Measurements from ENCODE around the gene OST4.
"Not testable (repeated sequence)": the region's sequence is repeated elsewhere in the genome, so short reads cannot be mapped to it uniquely, and the experiment has no call there.

Gene OST4
- 71.4 to 89.3 reads per million in 2 experiments for total RNA-seq

- DNase-seq (ENCODE audit: low read depth), result peak; percentile 79
Observed at GRCh38 chr2:27071277-27071989, at the start of gene OST4. Gene OST4, minus strand, starts transcription at chr2:27071654.

GRCh38 chr2:27119330-27119670, 47.8 kb upstream of the OST4 start:
- DNase-seq (ENCODE audit: low read depth), result not testable (repeated sequence)

DNA sequence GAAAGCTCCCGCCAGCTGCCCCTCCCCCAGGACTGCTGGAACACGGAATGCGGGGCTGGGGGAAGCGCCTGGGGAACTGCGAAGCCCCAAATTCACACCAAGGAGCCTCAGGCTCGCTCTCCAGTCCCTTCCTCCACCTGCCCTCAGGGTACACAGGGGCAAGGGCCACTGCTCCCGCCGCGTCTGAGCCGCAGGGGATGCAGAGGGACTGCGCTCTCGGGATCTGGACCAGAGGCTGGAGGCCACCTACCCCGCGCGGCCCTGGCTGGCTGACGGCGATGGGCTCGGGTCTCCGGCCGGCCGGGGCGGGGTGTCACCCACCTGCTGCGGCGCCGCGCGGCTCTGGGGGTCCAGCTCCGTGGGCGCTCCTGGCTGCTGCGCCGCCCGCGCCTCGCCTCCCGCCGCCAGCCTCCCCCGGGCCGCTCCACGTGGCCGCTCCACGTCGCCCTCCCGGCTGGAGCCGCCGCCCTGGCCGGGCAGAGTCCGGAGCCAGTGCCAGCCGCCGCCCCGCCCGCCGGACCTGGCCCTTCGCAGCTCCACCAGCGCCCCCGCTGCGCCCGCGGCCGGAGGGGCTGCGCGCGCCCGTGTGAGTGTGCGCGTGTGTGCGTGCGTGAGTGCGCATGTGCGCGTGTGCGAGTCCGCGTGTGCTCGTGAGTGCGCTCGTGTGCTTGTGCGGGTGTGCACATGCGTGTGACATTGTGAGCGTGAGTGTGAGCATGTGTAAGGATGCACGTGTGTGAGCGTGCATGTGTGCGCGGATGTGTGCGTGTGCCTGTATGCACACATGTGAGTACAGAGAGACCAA, 47.3 kb upstream of the OST4 start, which contains the start of gene CGREF1:
Gene CGREF1 (minus strand): TSS at position 604 of the 805 bp plus-strand sequence. CDS start 14,762 bp downstream, outside the sequence.
- DNase-seq (ENCODE audit: low read depth), result no peak

DNA sequence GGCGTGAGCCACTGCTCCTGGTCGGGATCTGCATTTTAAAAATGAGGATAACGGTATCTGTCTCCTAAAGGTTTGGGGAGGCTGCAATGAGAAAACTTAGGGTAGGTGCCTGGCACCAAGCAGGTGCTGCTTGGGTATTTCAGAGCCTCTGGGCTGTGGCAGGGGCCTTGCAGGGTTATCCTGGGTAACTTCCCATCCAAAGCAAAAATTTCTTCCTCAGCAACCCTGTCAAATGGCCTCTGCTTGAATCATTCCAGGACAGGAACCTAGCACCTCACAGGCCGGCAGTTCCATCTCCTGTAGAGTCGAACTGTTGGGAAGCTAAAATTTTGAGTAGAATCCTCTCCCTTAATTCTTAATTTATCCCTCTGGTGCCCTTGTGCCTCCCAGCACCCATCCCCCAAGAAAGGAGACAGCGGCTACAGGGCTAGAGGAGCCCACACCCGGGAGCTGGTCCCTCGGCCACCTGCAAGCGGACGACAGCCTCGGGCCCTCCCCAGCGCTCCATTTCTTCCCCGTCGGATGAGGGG, 46.6 kb upstream of the OST4 start:
- DNase-seq (ENCODE audit: low read depth), result no peak

GRCh38 chr2:27115519-27115918, 44.1 kb upstream of the OST4 start:
- no peak for DNase-seq (ENCODE audit: low read depth)

- DNase-seq (ENCODE audit: low read depth), result not testable (repeated sequence)
Observed at GRCh38 chr2:27111392-27112078, 40.1 kb upstream of the OST4 start.

- not testable (repeated sequence) for DNase-seq (ENCODE audit: low read depth)
Observed at GRCh38 chr2:27110603-27111352, 39.3 kb upstream of the OST4 start.

DNA sequence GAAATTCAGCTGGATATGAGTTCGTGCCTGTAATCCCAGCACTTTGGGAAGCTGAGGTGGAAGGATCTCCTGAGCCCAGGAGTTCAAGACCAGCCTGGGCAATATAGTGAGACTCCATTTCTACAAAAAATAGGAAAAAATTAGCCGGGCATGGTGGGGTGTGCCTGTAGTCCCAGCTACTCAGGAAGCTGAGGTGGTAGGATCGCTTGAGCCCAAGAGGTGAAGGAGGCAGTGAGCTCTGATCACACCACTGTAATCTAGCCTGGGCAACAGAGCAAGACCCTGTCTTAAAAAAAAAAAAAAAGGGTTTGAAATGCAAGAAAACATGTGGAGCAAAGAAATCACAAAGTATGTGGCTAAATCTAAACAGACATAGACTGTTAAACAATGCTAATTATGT, 37.6 kb upstream of the OST4 start:
- DNase-seq (ENCODE audit: low read depth), result no peak

DNA sequence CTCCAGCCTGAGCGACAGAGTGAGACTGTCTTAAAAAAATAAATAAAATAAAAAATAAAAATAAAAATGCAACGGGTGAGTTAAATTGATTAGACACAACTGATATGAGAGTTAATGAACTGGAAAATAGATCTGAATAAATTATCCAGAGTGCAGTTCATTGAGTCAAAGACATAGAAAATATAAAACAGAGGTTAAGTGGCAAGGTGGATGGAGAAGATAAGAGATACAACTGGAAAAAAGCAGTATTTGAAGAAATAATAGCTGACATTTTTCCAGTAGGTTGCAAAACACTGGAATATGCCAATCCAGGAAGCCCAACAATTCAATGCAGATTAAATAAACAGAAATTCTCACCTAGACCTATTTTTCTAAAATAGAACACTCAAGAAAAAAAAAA, 36.8 kb upstream of the OST4 start:
- DNase-seq (ENCODE audit: low read depth), result no peak

GRCh38 chr2:27105981-27106380, 34.5 kb upstream of the OST4 start:
- DNase-seq (ENCODE audit: low read depth), result no peak

GRCh38 chr2:27102329-27102728, 30.9 kb upstream of the OST4 start:
- no peak for DNase-seq (ENCODE audit: low read depth)

GRCh38 chr2:27100036-27100435, 28.6 kb upstream of the OST4 start:
- DNase-seq (ENCODE audit: low read depth), result no peak

GRCh38 chr2:27099334-27099955, 28.0 kb upstream of the OST4 start:
- no peak for DNase-seq (ENCODE audit: low read depth)

DNA sequence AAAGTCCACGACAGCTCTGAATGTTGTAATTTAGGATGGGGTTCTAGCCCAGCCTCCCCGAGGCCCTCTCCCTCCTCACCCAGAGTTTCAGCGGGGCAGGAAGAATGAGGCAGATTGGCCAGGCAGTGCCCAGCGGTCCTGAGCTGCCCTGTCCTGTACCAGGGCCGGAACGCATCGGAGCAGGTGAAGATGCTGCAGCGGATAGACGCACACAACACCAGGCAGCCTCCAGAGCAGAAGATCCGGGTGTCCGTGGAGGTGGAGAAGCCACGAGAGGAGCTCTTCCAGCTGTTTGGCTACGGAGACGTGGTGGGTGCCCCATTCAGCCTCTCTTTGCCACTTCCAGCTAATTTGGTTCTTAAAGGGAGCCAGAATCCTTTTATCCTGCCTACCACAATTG, 25.9 kb upstream of the OST4 start:
- DNase-seq (ENCODE audit: low read depth), result no peak

GRCh38 chr2:27096748-27097297, 25.4 kb upstream of the OST4 start:
- no peak for DNase-seq (ENCODE audit: low read depth)

DNA sequence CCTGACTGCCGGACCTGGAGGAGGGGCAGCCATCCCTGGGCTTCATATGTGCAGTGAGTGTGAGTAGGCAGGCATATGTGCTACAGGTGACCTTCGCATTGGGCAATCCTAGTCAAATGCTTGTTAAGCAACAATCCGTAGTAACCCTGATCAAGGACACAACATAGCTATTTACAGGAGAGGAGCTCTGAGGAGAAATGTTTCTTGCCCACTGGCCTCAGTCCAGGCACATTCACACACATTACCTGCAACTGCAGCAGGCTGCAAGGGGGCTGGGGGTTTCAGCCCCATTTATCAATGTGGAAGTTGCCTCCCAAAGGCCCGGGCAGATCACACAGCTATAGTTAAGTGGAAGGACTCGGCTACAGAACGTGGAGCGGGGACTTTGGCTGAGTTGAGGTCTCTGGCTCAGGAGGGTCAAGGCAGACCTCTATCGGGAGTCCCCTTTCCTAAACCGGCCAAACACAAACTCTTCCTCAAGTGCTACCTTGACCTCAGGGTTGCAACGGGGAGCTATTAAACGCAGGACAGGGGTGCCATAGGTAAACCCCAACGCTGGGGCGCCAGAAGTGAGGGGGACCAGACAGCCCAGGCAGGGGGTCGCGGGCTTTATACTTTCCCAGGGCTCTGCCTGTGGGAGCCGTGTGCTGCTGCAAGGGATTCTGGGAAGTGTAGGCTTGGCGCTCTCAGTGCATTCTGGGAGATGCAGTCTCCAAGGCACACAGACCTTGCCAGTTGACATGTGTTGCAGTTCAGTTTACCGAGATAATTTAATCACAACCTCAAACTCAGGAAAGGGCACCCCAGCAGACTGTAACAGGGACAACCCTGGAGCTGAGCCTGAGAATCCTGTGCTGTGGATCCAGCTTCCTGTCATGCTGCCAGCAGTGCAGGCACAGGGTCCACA, 24.5 kb upstream of the OST4 start:
- DNase-seq (ENCODE audit: low read depth), result no peak

GRCh38 chr2:27095427-27095744, 23.9 kb upstream of the OST4 start:
- no peak for DNase-seq (ENCODE audit: low read depth)

DNA sequence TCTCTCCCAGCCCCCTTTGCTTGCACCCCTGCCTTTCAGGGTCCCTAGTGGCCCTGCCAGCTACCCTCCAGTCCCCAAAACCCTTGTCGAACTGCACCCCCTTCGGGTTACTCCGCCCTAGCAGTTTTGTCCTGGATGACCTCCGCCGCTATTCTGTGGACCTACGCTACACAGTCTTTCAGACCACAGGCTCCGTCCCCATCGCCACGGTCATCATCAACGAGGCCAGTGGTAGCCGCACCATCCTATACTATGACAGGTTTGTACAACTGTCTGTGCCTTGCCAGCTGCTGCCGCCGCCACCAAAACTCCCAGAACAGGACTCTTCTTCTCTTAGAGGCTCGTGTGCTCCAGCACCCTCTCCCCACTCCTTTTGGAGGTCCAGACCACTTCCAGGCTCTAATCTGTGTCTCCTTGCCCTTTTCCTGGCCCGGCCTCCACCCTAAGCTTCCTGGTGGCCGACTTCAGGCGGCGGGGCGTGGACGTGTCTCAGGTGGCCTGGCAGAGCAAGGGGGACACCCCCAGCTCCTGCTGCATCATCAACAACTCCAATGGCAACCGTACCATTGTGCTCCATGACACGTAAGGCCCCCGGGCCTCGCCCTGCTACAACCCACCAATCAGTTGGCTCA, 23.0 kb upstream of the OST4 start:
- DNase-seq (ENCODE audit: low read depth), result no peak

Measured in T follicular helper cell (primary cell).